ENCODE results near the gene FGF9.

GRCh38 chr13:21690955-21691354, 20.1 kb downstream of the FGF9 start:
- TF ChIP-seq CTCF (IDR thresholded peaks at IDR 0.05) (no peak), POLR2A (IDR thresholded peaks at IDR 0.05) (no peak)
